Fibroblast of pulmonary artery (primary cell): ENCODE data around the gene ATP2A2.
"Not testable (repeated sequence)": the region's sequence is repeated elsewhere in the genome, so short reads cannot be mapped to it uniquely, and the experiment has no call there.

Experiments
- DNase-seq: peaks from one replicate; pipeline ENCODE4 v3.0.0-alpha.2; 2010; ENCODE audit warnings: low read depth
- H3K4me3 ChIP-seq: replicated peaks from 2 replicates; pipeline ENCODE4 v1.5.1; 2011; ENCODE audit warnings: low read depth, mild to moderate bottlenecking, control low read depth, low read length, moderate library complexity
- TF ChIP-seq, protein P1 (sequence below): IDR thresholded peaks from 2 replicates; pipeline ENCODE4 v1.5.1; 2011; ENCODE audit warnings: mild to moderate bottlenecking, control low read depth, low read length, inconsistent platforms; ENCODE audit errors: missing control alignments

The ATP2A2 gene

DNA sequence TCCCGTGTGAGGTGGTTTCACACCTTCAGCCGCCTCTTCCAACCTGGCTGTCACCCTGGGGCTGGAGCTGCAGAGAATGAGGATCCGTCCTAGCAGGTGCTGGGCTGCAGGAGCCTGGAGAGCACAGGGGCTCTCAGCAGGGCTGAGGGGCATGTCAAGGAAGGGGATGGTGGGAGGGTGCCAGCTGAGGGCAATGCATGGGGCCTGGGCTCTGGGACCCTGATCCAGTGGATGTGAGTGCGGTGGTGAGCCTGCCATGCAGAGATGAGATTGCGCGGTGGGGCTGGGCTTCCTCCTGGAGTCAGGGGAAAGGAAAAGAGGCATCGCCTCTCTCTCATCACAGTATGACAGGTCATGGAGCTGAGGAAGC lies 91.0 kb downstream of the ATP2A2 start:
- DNase-seq = no peak
- TF ChIP-seq, protein P1, sequence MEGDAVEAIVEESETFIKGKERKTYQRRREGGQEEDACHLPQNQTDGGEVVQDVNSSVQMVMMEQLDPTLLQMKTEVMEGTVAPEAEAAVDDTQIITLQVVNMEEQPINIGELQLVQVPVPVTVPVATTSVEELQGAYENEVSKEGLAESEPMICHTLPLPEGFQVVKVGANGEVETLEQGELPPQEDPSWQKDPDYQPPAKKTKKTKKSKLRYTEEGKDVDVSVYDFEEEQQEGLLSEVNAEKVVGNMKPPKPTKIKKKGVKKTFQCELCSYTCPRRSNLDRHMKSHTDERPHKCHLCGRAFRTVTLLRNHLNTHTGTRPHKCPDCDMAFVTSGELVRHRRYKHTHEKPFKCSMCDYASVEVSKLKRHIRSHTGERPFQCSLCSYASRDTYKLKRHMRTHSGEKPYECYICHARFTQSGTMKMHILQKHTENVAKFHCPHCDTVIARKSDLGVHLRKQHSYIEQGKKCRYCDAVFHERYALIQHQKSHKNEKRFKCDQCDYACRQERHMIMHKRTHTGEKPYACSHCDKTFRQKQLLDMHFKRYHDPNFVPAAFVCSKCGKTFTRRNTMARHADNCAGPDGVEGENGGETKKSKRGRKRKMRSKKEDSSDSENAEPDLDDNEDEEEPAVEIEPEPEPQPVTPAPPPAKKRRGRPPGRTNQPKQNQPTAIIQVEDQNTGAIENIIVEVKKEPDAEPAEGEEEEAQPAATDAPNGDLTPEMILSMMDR = no peak
- H3K4me3 ChIP-seq = no peak overlapping the region

DNA sequence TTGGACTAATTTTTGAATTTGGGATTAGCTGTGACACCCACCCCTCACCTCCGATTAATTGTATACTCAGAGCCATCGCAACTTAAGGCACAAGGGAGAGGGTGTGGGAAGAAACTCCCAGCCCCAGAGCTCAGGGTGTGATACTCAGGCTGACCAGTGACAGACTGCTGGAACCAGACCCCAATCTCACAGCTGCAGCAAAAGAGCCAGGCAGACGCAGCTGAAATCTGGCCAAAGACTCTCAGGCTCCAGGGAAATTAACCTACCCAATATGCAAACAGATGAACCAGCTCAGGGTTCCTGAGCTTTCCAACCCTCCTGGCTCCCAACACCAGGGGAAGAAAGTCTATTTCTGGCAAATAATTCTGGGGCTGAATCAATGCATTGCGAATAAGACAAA lies 92.0 kb downstream of the ATP2A2 start:
- TF ChIP-seq, protein P1 = no peak
- no peak for DNase-seq
- no peak overlapping the region for H3K4me3 ChIP-seq

DNA sequence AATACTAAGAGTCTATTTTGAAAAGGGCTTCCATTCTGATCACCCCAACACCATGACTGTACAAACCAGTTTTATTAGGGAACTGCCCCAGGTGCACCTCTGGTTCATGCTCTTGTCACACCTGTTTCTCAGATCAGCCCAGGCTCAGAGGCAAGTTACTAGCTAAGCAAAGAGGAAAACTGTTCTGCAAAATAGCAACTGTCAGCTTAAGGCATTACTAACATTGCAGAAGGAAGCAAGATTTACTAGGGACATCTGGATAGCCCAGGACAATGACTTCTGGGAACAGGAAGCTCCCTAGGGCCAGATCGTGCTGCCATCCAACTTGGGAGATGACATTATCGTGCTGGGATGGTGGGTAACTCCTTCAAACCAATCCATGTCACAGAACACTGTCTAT lies 92.4 kb downstream of the ATP2A2 start:
- TF ChIP-seq, protein P1 = no peak
- DNase-seq = no peak
- H3K4me3 ChIP-seq = no peak overlapping the region

- TF ChIP-seq, protein P1 = no peak
- DNase-seq = no peak
- H3K4me3 ChIP-seq = no peak overlapping the region
These were observed 93.0 kb downstream of the ATP2A2 start for GRCh38 chr12:110373962-110374611.

DNA sequence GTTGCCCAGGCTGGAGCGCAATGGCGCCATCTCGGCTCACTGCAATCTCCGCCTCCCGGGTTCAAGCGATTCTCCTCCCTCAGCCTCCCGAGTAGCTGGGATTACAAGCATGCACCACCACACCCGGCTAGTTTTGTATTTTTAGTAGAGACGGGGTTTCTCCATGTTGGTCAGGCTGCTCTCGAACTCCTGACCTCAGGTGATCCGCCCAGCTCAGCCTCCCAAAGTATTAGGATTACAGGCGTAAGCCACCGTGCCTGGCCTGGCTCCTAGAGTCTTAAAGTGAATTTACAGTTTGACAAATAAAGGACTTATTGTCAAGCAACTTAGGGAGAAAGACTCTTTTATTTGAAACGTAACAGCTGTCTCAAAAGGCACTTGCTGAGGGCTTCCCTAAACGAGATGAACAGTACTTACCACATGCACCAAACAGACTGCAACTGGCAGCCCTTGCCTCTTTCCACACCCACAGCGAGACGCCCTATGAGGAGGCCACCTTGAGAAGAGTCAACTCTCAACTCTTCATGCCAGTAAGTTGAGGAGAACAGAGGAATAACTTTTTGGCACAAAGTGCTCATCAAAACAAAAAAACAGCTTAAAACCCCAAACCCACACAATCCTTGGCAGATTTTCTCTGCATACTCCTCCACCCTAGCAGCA lies 97.2 kb downstream of the ATP2A2 start:
- DNase-seq = not testable (repeated sequence)

GRCh38 chr12:110379197-110379596 lies 98.2 kb downstream of the ATP2A2 start:
- H3K4me3 ChIP-seq = no peak overlapping the region
- TF ChIP-seq, protein P1 = no peak
- DNase-seq = no peak

More for the DNA sequence above, 97.2 kb downstream of the ATP2A2 start:
- not testable (repeated sequence) for H3K4me3 ChIP-seq

DNA sequence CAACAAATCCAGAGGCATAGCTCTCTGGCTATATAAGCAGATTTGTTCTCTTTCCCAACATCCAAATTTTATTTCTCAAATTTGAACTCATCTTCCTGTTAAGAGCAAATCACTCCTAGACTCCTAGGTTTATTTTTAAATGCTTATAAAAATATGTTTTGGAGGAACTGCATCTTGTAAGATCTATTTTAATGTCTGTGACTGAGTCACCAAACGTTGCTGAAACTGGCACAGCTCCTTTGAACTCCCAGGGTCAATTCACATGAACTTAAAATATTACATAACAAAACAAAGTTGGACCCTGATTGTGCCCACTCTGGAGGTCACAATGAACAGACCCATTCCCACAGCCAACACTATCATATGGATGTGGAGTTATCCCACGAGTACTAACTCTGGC lies 98.6 kb downstream of the ATP2A2 start:
- TF ChIP-seq, protein P1 = no peak
- H3K4me3 ChIP-seq = no peak overlapping the region
- no peak for DNase-seq
